Posterior vena cava (tissue), 2 donors: Measurements from ENCODE around the gene HK2. TPM values are rescaled to one million over a fixed set of nuclear protein-coding genes. Genes with fewer than 3 reads are reported as not detected.
"Not testable (repeated sequence)": the region's sequence is repeated elsewhere in the genome, so short reads cannot be mapped to it uniquely, and the experiment has no call there.

Source experiments
- DNase-seq: peaks from one replicate; pipeline ENCODE4 v3.0.0-alpha.2; 2020; ENCODE audit warnings: low spot score
- intact Hi-C, 2 donors: fragments of 100-400 bp; cut with DNase I; formaldehyde crosslinking; loops; one replicate each; pipeline versions ENCODE4 v1.14.1 to v1.14.2; 2022 to 2023
- total RNA-seq, 2 donors: library from RNA; stranded (reverse); fragmentation: NEBNext Ultra II Directional; extraction: Animal tissue kit (Norgen Biotek cat#: 25700); gene quantifications; one replicate each; pipeline ENCODE4 v1.2.1, GENCODE V29; 2021
- donor health status: DM: yes; HTN: yes; CAD: no.
- donor health status: DM: yes; HTN: yes; CAD: no.

The HK2 gene
- total RNA-seq, 2 donors from 2014 or later = 4.2 to 4.3 TPM

DNA sequence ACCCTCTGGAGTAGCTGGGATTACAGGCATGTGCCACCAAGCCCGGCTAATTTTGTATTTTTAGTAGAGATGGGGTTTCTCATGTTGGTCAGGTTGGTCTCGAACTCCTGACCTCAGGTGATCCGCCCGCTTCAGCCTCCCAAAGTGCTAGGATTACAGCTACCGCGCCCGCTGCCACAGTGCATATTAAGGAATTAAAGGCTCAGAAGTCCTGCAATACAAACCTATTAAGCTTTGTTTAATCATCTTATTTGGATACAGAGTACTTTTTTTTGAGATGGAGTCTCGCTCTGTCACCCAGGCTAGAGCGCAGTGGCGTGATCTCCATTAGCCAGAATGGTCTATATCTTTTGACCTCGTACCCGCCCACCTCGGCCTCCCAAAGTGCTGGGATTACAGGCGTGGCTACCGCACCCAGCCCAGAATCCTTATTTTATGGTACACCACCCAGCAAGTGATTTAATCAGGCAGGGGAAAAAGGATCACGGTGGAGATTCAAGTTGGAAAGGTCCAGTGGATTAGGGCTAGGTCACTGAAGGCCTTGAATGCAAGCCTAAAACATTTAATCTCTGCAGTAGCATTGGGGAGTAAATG lies 21.3 kb downstream of the HK2 start:
- DNase-seq, intact Hi-C loops: not testable (repeated sequence)

- DNase-seq = no peak
- intact Hi-C loops = no loop called here
Observed at GRCh38 chr2:74856004-74856578, 22.2 kb downstream of the HK2 start.

GRCh38 chr2:74856599-74856998 lies 22.7 kb downstream of the HK2 start:
- no peak for DNase-seq
- intact Hi-C loops = no loop called here

DNA sequence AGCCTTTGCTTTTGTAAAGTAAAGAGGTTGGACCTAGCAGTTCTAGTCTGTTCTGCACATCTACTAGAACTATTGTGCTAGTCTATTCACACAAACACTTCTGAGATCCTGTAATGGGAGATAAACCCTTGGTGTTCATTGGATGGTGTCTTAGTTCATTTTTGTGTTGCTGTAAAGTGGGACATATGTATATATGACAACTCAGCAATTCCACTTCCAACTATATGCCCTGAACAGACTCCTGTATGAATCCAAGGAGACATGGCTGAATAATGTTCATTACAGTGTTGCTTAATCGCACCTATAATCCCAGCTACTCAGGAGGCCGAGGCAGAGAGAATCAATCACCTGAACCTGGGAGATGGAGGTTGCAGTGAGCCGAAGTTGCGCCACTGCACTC lies 23.3 kb downstream of the HK2 start:
- intact Hi-C loops = no loop called here
- DNase-seq = no peak

- no peak for DNase-seq
Observed at GRCh38 chr2:74857725-74858124, 23.8 kb downstream of the HK2 start.

DNA sequence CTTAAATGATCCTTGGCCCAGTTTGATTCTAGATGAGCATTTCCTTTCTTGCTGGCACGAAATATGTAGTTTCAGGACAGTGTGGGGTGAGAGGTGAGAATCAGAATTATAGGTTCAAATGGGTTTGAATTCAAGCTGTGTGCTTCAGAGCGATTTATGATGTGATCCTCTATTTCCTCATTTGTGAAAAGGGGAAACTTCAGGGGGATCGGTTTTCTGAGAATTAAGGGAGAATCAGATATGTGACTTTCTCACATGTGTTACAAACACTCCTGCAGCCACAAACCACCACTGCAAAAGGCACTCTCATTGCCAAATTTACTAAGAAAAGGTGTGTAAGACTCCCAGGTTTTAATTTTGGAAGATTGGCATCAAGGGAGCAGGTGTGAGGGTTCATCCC lies 24.4 kb downstream of the HK2 start:
- intact Hi-C loops = no loop called here
- no peak for DNase-seq

More at GRCh38 chr2:74857725-74858124, 23.8 kb downstream of the HK2 start:
- intact Hi-C loops = no loop called here

DNA sequence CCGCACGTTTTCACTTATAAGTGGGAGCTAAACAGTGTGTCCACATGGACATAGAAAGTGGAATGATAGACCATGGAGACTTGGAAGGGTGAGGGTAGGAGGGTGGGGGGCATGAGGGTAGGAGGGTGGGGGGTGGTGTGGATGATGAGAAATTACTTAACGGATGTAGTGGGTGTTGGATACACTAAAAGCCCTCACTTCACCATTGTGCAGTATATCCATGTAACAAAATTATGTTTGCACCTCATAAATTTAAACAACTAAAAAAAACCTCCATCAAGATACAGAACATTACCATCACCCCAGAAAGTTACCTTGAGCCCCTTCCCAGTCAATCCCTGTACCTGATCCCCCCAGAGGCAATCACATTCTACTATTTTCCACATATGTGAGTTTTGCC lies 26.2 kb downstream of the HK2 start:
- no peak for DNase-seq
- intact Hi-C loops = no loop called here

- DNase-seq = no peak
- intact Hi-C loops = no loop called here
Observed at GRCh38 chr2:74860521-74860920, 26.6 kb downstream of the HK2 start.

DNA sequence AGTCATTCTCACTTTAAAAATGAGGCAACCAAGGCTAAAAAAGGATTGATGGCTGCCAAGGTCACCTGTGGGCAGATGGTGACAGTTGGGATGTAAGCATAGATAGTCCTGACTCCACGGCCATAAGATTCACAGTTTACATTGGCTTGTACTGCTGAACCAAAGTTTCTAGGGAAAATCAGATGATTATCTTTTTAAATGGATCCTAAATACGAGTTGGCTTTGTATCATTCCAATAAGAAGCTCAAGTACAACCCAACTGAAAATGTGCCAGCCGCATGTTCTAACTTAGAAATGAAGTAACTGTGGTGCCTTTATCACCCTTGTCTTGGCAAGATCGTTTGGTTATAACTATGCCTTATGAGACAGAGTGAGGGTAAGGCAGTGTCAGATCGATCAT lies 27.6 kb downstream of the HK2 start:
- intact Hi-C loops = no loop called here
- DNase-seq = no peak

DNA sequence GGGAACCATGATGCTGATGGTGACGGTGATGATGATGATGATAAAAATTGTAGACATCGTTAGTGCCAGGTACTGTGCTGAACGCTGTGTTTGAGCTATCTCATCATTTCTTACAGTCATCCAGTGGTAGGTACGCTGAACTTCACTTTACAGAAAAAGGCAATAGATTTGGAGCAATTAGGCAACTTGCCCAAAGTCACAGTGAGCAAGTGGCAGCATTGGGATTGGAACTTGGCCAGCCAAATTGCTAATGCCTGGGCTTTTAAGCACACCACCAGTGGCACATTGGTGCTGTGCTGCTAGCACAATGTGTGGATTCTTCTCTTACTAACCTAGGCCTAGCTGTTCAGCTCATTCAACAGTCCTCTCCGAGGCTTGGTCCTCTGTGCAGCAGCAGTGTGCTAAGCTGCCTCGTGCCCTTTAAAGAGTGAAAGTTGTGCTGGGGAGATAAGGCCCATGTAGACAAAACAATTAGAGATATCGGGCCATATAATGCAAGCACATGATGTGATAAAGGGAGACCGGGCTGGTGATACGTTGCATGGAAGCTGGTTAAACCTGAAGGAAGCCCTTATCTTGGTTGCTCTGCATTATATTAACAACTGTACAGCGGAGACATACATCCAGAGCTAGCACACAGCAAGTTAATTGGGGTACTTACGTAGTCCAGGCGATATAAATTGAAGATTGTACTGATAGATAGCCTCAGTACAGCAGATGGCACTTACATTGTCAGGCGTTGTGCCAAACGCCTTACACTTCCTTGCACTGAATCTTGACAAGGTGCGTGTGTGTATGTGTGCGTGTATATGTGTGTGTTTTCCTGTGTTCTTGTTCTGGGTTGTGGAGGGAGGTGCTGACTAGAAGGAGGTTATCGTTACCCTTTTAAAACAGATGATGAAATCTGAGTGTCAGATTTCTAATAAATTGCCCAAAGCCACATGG lies 28.4 kb downstream of the HK2 start:
- intact Hi-C loops = no loop called here
- no peak for DNase-seq

DNA sequence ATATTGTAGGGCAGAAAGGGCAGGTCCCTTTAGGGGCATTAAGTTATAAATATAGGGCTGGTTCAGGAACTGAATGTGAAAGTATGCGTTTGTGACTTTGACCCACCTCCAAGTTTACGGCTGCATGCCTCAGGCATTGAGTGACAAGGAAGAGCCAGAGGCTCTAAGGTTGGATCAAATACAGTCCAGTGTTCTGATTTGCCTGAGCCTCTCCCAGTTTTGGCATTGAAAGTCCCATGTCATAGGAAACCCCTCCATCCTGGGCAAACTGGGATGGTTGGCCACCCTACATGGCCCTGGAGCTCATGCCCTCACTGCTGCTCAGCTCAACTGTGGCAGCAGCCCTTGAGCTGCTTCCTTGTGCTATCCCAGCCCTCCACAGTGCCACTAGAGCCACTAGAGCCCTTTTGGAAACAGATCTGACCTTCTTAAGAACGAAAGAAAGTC lies 29.9 kb downstream of the HK2 start:
- no peak for DNase-seq

DNA sequence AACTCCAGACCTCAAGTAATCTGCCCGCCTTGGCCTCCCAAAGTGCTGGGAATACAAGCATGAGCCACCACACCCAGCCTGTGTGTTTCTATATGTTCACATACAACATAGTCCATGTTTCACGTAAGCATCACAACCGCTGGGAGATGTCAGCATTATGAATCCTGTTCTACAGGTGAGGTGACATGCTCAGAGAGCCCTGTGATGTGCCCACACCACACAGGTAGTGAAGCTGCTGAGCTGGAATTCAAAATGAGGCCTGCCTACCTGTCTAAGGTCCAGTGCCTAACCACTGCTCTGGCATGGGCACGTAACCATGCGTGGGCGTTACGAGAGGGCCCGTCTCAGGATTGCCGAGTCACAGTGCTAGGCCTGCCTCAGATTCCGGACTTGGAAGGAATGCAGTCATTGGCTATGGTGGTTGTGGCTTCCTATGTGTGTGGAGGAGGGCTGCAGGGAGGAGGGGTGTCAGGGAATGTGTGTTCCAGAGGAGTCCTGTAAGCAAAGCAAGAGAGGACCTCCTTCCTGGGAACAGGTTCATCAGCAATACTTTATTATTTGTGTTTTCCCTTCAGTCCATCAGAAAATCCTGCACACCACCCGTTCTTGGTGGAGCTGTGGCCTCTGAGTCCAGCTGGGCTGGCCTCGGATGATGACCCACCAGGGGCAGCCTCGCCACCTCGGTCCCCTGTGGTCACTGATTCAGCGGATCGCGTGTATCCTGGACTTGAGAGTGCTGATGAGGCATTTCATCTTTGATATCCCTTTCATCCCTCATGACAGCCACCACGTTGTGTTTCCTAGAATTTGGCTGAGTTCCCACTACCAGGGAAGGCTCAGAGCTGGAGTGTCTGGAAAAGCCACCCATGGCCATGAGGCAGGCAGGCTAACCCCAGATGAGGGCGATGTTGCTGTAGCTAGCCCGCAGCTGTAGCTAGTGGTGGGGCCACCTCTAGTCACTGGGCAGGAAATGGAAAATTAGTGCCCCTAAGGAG lies 31.1 kb downstream of the HK2 start:
- DNase-seq = no peak
- intact Hi-C loops = no loop called here

More for the DNA sequence above, 29.9 kb downstream of the HK2 start:
- intact Hi-C loops = no loop called here

GRCh38 chr2:74865770-74866674 lies 32.1 kb downstream of the HK2 start:
- no peak for DNase-seq
- intact Hi-C loops = no loop called here

DNA sequence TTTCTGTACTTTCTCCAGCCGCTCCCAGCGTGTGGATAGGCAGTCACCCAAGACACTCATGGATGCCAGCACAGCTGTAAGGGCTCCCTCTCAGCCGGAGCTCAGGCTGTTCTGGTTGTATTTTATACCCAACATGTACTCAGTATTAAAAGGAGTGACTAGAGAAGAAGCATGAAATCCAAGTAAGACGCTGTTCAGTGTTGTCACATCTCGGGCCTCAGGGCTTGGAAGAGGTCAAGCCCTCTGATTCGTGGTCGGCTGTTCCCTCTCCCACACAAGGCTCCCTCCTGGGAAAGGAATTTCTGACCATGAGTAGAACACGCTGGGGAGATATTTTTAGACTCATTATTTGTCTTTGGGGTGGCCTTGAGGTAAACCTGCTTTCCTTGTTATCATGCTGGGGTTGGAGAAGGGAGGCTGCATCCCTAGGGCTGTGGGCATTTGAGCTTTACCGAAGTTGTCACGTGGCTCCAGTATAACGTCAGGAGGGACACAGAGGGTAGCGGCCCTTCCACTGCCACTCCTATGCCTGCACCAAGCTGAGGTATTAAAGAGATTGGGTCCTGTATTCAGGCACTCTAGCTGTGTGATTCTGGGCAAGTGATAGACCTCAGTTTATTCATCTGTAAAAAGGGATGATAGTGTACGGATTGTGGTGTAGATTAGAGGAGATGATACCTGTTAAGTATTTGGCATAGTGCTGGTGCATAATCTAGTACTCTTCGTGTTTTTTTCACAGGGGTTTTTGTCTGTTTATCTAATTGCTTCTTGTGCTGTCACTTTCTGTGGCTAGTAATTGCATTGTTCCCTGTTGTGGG lies 34.1 kb downstream of the HK2 start:
- no peak for DNase-seq

GRCh38 chr2:74869517-74869916 lies 35.6 kb downstream of the HK2 start:
- no peak for DNase-seq
- intact Hi-C loops = no loop called here

More for the DNA sequence above, 34.1 kb downstream of the HK2 start:
- intact Hi-C loops = no loop called here

- DNase-seq = no peak
- intact Hi-C loops = no loop called here
Observed at GRCh38 chr2:74870951-74871350, 37.0 kb downstream of the HK2 start.

GRCh38 chr2:74871414-74871813 lies 37.5 kb downstream of the HK2 start:
- no peak for DNase-seq
- intact Hi-C loops = no loop called here
